Raji (cell line): ENCODE data around the gene DIS3.

Experiments used
- POLR2A ChIP-seq: IDR thresholded peaks from 2 replicates; pipeline ENCODE4 v1.6.1; 2011; ENCODE audit warnings: low read depth, low read length, control low read depth; ENCODE audit not compliant: insufficient read depth

DIS3 gene

GRCh38 chr13:72781451-72782439 is at the start of gene DIS3, which contains the start of gene PIBF1:
Gene DIS3 (minus strand): TSS chr13:72781900. CDS start chr13:72781832, 68 bp downstream.
Gene PIBF1 (plus strand): TSS chr13:72782133. CDS start chr13:72783470, 1,337 bp downstream.
- TF ChIP-seq POLR2A = peak; percentile 88

- TF ChIP-seq POLR2A = no peak
Observed at GRCh38 chr13:72823724-72824123, 42.0 kb upstream of the DIS3 start.

- TF ChIP-seq POLR2A = no peak
Observed at GRCh38 chr13:72823081-72823480, 41.4 kb upstream of the DIS3 start.

GRCh38 chr13:72820898-72821279 is 39.2 kb upstream of the DIS3 start:
- TF ChIP-seq POLR2A = no peak

- no peak for TF ChIP-seq POLR2A
Observed at GRCh38 chr13:72820156-72820897, 38.6 kb upstream of the DIS3 start.

- no peak for TF ChIP-seq POLR2A
Observed at GRCh38 chr13:72808917-72809500, 27.3 kb upstream of the DIS3 start.

GRCh38 chr13:72805676-72806346 is 24.1 kb upstream of the DIS3 start:
- no peak for TF ChIP-seq POLR2A

GRCh38 chr13:72804301-72804700 is 22.6 kb upstream of the DIS3 start:
- TF ChIP-seq POLR2A = no peak

- TF ChIP-seq POLR2A = no peak
Observed at GRCh38 chr13:72798817-72799216, 17.1 kb upstream of the DIS3 start.

- no peak for TF ChIP-seq POLR2A
Observed at GRCh38 chr13:72792640-72793039, 10.9 kb upstream of the DIS3 start.

GRCh38 chr13:72788831-72789230 is 7.1 kb upstream of the DIS3 start:
- TF ChIP-seq POLR2A = no peak

GRCh38 chr13:72782717-72783116 is 1.0 kb upstream of the DIS3 start:
- no peak for TF ChIP-seq POLR2A

GRCh38 chr13:72774019-72774418 is 7.7 kb downstream of the DIS3 start:
- TF ChIP-seq POLR2A = no peak

GRCh38 chr13:72763411-72763810 is 18.3 kb downstream of the DIS3 start:
- no peak for TF ChIP-seq POLR2A

GRCh38 chr13:72760189-72760588 is 21.5 kb downstream of the DIS3 start:
- TF ChIP-seq POLR2A = no peak

- TF ChIP-seq POLR2A = no peak
Observed at GRCh38 chr13:72757792-72758535, 23.7 kb downstream of the DIS3 start.
